B cell (primary cell): Measurements from ENCODE around the gene DAW1. TPM values are rescaled to one million over a fixed set of nuclear protein-coding genes. Genes with fewer than 3 reads are reported as not detected.
"Not testable (repeated sequence)": the region's sequence is repeated elsewhere in the genome, so short reads cannot be mapped to it uniquely, and the experiment has no call there.

Experiments used
- ATAC-seq: fragments of 200-7000 bp; cut with Tn5 transposase; one replicate; pipeline ENCODE4 v1.10.0; 2021; ENCODE audit warnings: low read depth, mild to moderate bottlenecking, moderate number of reproducible peaks, moderate library complexity
- CTCF ChIA-PET: fragments of 350-600 bp; sonication (Branson Sonifier 250); formaldehyde crosslinking; loops from one replicate; lab custom pipeline; 2021; ENCODE audit warnings: antibody characterized with exemption, inconsistent platforms; lab: Charles Lee
- POLR2A ChIA-PET: fragments of 350-600 bp; sonication (Branson Sonifier 250); formaldehyde crosslinking; loops from one replicate; lab custom pipeline; 2021; ENCODE audit warnings: antibody characterized with exemption; lab: Charles Lee
- DNase-seq: peaks from one replicate; pipeline ENCODE4 v3.0.0; 2013
- H2AFZ ChIP-seq: 2 replicates; pipeline ENCODE4 v1.6.1; 2012; ENCODE audit warnings: mild to moderate bottlenecking, low read depth, low read length; ENCODE audit not compliant: insufficient read depth, poor library complexity, severe bottlenecking
- H3K27ac ChIP-seq, 2 donors: 1 replicate in 1 of 2; 2 replicates in 1 of 2; pipeline ENCODE4 v1.5.1; 2012 to 2013; ENCODE audit warnings: low read length in 2 of 2, mild to moderate bottlenecking in 2 of 2, moderate library complexity in 1 of 2
- H3K27me3 ChIP-seq, 4 experiments: fragments of 200-600 bp in 1 of 4; sonication (generic) in 1 of 4; replicated peaks in 1 of 4; 1 replicate in 2 of 4; 2 replicates in 2 of 4; pipeline versions ENCODE4 v1.6.1 to v1.7.0; 2013 to 2016; ENCODE audit warnings: low read length in 3 of 4, mild to moderate bottlenecking in 2 of 4, mixed read lengths in 1 of 4, moderate library complexity in 1 of 4; ENCODE audit not compliant: insufficient read depth in 4 of 4, control insufficient read depth in 3 of 4; ENCODE audit errors: control extremely low read depth in 1 of 4
- H3K36me3 ChIP-seq, 2 experiments: replicated peaks in 1 of 2; 1 replicate in 1 of 2; 2 replicates in 1 of 2; pipeline versions ENCODE4 v1.6.1 to v1.7.1; 2013; ENCODE audit warnings: low read length in 1 of 2; ENCODE audit not compliant: insufficient read depth in 2 of 2, control insufficient read depth in 1 of 2; ENCODE audit errors: control extremely low read depth in 1 of 2, extremely low read depth in 1 of 2
- H3K4me1 ChIP-seq, 2 donors: fragments of 200-600 bp in 1 of 2; sonication (generic) in 1 of 2; 1 replicate in 1 of 2; 2 replicates in 1 of 2; pipeline versions ENCODE4 v1.5.1 to v1.6.1; 2013 to 2017; ENCODE audit warnings: low read length in 2 of 2; ENCODE audit not compliant: control insufficient read depth in 2 of 2, insufficient read depth in 2 of 2
- H3K4me2 ChIP-seq: replicated peaks from 2 replicates; pipeline ENCODE3; 2012; ENCODE audit warnings: mild to moderate bottlenecking, low read depth, low read length; ENCODE audit not compliant: poor library complexity, severe bottlenecking
- H3K4me3 ChIP-seq, 5 experiments: fragments of 200-600 bp in 1 of 5; sonication (generic) in 1 of 5; 1 replicate in 3 of 5; 2 replicates in 2 of 5; pipeline versions ENCODE4 v1.5.1 to v1.7.0; 2011 to 2016; ENCODE audit warnings: low read length in 4 of 5, mild to moderate bottlenecking in 4 of 5, low read depth in 2 of 5, control low read depth in 1 of 5, moderate library complexity in 1 of 5; ENCODE audit not compliant: insufficient read depth in 1 of 5; ENCODE audit errors: control extremely low read depth in 1 of 5, extremely low read depth in 1 of 5
- H3K79me2 ChIP-seq: fragments of 200-600 bp; sonication (generic); one replicate; pipeline ENCODE4 v1.6.0; 2016; ENCODE audit warnings: low read length; ENCODE audit not compliant: control insufficient read depth, insufficient read depth
- H3K9ac ChIP-seq: fragments of 200-600 bp; sonication (generic); 2 replicates; pipeline ENCODE4 v1.6.1; 2017; ENCODE audit warnings: mild to moderate bottlenecking, low read length, moderate library complexity
- H3K9me3 ChIP-seq, 3 donors: one replicate each; pipeline versions ENCODE4 v1.6.1 to v1.7.1; 2013; ENCODE audit warnings: low read length in 2 of 3; ENCODE audit not compliant: control insufficient read depth in 2 of 3, insufficient read depth in 1 of 3; ENCODE audit errors: control extremely low read depth in 1 of 3
- H4K20me1 ChIP-seq: 2 replicates; pipeline ENCODE4 v1.6.0; 2012; ENCODE audit warnings: mild to moderate bottlenecking, low read length; ENCODE audit not compliant: insufficient read depth, control insufficient read depth, poor library complexity, severe bottlenecking
- H3K27ac Mint-ChIP-seq: one replicate; pipeline ENCODE4 v1.8.0; 2021; ENCODE audit warnings: mixed read lengths
- H3K27me3 Mint-ChIP-seq: one replicate; pipeline ENCODE4 v1.8.0; 2021; ENCODE audit warnings: mixed read lengths
- H3K4me1 Mint-ChIP-seq: one replicate; pipeline ENCODE4 v1.8.0; 2021; ENCODE audit warnings: mixed read lengths
- H3K4me3 Mint-ChIP-seq: one replicate; pipeline ENCODE4 v1.8.0; 2021; ENCODE audit warnings: mixed read lengths
- H3K9me3 Mint-ChIP-seq: one replicate; pipeline ENCODE4 v1.8.0; 2022; ENCODE audit warnings: mixed read lengths; ENCODE audit not compliant: insufficient read depth
- EZH2 ChIP-seq: IDR thresholded peaks from 2 replicates; pipeline ENCODE4 v1.6.1; 2012; ENCODE audit warnings: borderline replicate concordance, low read depth, mild to moderate bottlenecking, moderate library complexity, low read length; ENCODE audit not compliant: insufficient read depth, poor library complexity, severe bottlenecking
- WGBS: methylation state at CpG from one replicate; pipeline ENCODE4 v1.1.5; 2013; ENCODE audit warnings: missing lambda C conversion rate; ENCODE audit not compliant: insufficient coverage; 5-methylcytosine and 5-hydroxymethylcytosine counted together
- intact Hi-C: fragments of 100-400 bp; cut with micrococcal nuclease; formaldehyde crosslinking; loops from one replicate; pipeline ENCODE4 v1.10.0; 2022
- polyA plus RNA-seq: library from polyadenylated mRNA; depleted of rRNA; stranded (reverse); fragments of >200 nt; gene quantifications from 2 replicates; pipeline ENCODE4 v1.2.3, GENCODE V29; 2012
- total RNA-seq, 2 donors: library from RNA; stranded (reverse); fragments of 120-200 nt in 1 of 2; gene quantifications; 1 replicate in 1 of 2; 2 replicates in 1 of 2; pipeline versions ENCODE4 v1.2.3 to v1.2.4, GENCODE V29; 2013 to 2022
- TF ChIP-seq, protein P1 (sequence below): fragments of 200-600 bp; IDR thresholded peaks from one replicate; pipeline ENCODE4 v1.8.0; 2022; ENCODE audit warnings: antibody characterized with exemption, mild to moderate bottlenecking

The DAW1 gene
- total and polyA plus RNA-seq, 2 donors (not counting 1 experiment from before 2014, with no cell fraction given), result not detected

DNA sequence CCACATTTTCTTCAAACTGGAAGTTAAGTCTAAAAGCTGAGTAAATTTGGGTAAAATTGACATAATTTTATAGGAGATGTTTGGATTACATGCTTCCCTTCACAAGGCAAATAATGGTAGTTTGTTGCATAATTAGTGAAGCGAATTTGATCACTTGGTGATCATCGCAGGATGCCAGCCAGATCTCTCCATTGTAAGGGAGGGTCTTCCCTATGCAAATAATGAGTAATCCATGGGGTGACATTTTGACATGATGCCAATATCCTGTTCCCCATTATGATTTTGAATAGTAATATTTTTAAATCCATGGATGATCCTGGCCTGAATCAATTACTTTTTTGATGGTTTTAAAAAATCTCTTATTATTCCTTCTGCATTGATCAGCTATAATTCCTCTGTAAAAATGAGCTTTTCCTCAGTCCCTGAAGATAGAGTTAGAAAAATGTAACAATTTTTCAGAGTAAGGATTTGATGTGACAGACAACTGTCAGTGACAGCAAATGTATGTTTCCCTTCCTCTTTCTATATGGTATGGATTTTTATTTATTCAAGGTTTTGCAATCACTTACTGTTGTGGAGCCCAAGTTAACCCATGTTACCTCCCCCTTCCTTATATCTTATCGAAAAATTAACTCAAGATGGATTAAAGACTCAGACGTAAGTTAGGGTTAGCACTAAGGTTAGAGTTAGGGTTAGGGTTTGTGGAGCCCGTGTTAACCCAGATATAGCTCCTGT is 36.3 kb upstream of the DAW1 start:
- Histone ChIP-seq H3K27ac (no peak overlapping the region), H3K79me2 (no peaks in the 10 kb centered on the region), H3K36me3 (no peaks in the 10 kb centered on the region), H3K4me2 (no peak overlapping the region), H3K27me3 (no peaks in the 10 kb centered on the region), H3K4me3 (no peak overlapping the region), H3K9me3 (no peaks in the 10 kb centered on the region), H3K9ac (no peak overlapping the region), H3K4me1 (no peaks in the 10 kb centered on the region), H4K20me1 (no peaks in the 10 kb centered on the region), H2AFZ (no peak overlapping the region)
- Mint-ChIP-seq H3K4me1 (no peaks in the 10 kb centered on the region), H3K27ac (no peak overlapping the region), H3K27me3 (peaks cover 6% of the 10 kb centered on the region), H3K4me3 (no peak overlapping the region), H3K9me3 (no peaks in the 10 kb centered on the region)
- POLR2A ChIA-PET, result no interaction called here
- intact Hi-C loops, result no loop called here
- TF ChIP-seq EZH2, result no peak
- TF ChIP-seq, protein P1, sequence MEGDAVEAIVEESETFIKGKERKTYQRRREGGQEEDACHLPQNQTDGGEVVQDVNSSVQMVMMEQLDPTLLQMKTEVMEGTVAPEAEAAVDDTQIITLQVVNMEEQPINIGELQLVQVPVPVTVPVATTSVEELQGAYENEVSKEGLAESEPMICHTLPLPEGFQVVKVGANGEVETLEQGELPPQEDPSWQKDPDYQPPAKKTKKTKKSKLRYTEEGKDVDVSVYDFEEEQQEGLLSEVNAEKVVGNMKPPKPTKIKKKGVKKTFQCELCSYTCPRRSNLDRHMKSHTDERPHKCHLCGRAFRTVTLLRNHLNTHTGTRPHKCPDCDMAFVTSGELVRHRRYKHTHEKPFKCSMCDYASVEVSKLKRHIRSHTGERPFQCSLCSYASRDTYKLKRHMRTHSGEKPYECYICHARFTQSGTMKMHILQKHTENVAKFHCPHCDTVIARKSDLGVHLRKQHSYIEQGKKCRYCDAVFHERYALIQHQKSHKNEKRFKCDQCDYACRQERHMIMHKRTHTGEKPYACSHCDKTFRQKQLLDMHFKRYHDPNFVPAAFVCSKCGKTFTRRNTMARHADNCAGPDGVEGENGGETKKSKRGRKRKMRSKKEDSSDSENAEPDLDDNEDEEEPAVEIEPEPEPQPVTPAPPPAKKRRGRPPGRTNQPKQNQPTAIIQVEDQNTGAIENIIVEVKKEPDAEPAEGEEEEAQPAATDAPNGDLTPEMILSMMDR, result no peak
- no peak for ATAC-seq
- WGBS, result 100% methylated on average over 1 of the region's 5 CpGs
- CTCF ChIA-PET, result no interaction called here
- DNase-seq, result no peak

DNA sequence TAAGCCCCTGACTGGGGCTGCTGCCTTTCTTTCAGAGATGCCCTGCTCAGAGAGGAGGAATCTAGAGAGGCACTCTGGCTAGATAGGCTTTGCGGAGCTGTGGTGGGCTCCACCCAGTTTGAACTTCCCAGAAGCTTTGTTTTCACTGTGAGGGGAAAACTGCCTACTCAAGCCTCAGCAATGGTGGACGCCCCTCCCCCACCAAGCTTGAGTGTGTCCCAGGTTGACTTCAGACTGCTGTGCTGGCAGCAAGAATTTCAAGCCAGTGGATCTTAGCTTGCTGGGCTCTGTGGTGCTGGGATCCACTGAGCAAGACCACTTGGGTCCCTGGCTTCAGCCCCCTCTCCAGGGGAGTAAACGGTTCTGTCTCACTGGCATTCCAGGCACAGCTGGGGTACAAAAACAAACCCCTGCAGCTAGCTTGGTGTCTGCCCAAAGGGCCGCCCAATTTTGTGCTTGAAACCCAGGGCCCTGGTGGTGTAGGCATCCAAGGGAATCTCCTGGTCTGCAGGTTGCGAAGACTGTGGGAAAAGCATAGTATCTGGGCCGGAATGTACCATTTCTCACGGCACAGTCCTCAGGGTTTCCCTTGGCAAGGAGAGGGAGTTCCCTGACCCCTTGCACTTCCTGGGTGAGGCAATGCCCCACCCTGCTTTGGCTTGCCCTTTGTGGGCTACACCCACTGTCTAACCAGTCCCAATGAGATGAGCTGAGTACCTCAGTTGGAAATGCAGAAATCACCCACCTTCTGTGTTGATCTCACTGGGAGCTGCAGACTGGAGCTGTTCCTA is 31.9 kb upstream of the DAW1 start:
- H4K20me1 ChIP-seq, POLR2A ChIA-PET, CTCF ChIA-PET, H3K4me3 Mint-ChIP-seq, H3K27ac Mint-ChIP-seq, H3K4me2 ChIP-seq, H2AFZ ChIP-seq, ATAC-seq, intact Hi-C loops, H3K27me3 ChIP-seq, H3K27me3 Mint-ChIP-seq, H3K9ac ChIP-seq, DNase-seq, H3K9me3 ChIP-seq, H3K4me1 Mint-ChIP-seq, H3K4me3 ChIP-seq, H3K27ac ChIP-seq, H3K4me1 ChIP-seq, H3K79me2 ChIP-seq, H3K36me3 ChIP-seq, H3K9me3 Mint-ChIP-seq: not testable (repeated sequence)
- 90% methylated on average over 7 of the region's 7 CpGs for WGBS
